GM18505 (cell line): ENCODE data around the gene SOWAHD.
A peak's percentile ranks its signal among the peaks of the same experiment; 100 is the strongest.
"Not testable (repeated sequence)": the region's sequence is repeated elsewhere in the genome, so short reads cannot be mapped to it uniquely, and the experiment has no call there.

Experiments
- ATAC-seq: cut with Tn5 transposase; IDR thresholded peaks from one replicate; pipeline ENCODE4 v1.9.1; 2021; ENCODE audit not compliant: unreplicated experiment
- POLR2A ChIP-seq: IDR thresholded peaks from 4 replicates; pipeline ENCODE4 v1.6.1; 2011; ENCODE audit warnings: borderline replicate concordance; ENCODE audit not compliant: insufficient read depth, insufficient read length; ENCODE audit errors: extremely low read depth

SOWAHD gene

DNA sequence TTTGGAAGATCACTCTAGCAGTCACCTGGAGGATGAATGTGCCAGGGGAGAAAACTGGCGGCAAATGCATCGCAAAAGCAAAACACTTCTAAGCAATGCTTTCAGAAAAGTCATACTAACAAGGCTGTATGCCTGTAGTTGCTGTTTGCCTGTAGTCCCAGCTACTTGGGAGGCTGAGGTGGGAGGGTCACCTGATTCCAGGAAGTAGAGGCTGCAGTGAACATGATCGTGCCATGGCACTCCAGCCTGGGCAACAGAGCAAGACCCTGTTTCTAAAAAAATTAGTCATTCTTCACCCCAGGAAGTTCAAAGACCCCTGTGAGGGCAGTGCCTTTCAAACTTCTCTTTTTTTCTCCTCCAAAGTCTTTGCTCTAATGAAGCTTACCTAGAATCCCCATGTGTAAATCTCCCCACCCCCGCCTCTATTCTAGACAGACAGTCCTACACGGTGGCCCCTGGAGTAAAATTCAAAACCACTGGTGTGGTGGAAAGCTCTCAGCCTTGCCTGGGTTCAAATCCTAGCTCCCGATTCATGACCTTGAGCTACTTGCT lies 5.5 kb downstream of the SOWAHD start:
- no peak for TF ChIP-seq POLR2A
- no peak for ATAC-seq

DNA sequence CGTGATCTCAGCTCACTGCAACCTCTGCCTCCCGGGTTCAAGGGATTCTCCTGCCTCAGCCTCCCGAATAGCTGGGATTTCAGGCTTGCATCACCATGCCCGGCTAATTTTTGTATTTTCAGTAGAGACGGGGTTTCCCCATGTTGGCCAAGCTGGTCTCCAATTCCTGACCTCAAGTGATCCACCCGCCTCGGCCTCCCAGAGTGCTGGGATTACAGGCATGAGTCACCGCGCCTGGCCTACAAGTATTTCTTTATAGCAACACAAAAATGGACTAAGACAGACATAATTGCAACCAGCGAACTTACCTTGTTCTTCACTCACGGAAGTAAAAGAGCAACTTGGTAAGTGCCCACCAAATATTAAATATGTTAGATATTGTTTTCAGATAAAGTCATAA lies 10.0 kb downstream of the SOWAHD start:
- not testable (repeated sequence) for ATAC-seq

DNA sequence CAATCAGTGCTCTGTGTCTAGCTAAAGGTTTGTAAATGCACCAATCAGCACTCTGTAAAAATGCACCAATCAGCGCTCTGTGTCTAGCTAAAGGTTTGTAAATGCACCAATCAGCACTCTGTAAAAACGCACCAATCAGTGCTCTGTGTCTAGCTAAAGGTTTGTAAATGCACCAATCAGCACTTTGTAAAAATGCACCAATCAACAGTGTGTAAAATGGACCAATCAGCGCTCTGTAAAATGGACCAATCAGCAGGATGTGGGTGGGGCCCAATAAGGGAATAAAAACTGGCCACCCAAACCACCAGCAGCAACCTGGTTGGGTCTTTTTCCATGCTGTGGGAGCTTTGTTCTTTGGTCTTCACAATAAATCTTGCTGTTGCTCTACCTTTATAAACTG lies 11.0 kb downstream of the SOWAHD start:
- not testable (repeated sequence) for ATAC-seq

DNA sequence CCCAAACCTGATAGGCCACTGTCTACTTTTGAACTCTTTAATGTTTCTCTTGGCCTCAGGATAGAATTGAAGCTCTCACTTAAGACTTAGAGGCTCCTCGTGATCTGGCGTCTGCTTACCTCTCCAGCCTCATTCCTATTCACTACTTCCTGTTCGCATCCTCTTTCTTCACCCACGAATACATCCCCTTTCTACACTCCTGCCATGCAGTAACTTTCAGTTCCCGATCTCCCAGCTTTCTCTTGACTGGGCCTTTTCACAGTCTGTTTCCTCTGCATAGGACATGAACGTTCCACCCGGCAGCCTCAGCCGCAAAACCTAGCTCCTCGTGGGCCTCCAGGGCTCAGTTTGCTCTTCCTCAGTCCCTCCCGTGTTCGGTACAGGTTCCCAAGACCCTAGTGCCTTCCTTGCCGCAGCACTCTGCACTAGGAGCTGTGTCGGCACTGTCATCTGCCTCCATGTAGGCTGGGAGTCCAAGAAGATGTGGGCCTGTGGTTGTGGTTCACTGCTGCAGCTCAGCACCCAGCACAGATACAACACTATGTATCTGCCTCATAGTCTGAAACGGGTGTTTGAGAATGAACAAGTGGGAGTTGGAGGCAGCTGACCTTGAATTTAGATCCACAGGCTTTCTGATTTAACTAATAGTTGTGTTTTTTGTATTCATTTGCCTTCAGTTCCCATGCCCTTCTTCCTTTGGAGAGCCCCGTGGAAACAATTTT lies 17.3 kb downstream of the SOWAHD start:
- TF ChIP-seq POLR2A = peak; percentile 17
- no peak for ATAC-seq

DNA sequence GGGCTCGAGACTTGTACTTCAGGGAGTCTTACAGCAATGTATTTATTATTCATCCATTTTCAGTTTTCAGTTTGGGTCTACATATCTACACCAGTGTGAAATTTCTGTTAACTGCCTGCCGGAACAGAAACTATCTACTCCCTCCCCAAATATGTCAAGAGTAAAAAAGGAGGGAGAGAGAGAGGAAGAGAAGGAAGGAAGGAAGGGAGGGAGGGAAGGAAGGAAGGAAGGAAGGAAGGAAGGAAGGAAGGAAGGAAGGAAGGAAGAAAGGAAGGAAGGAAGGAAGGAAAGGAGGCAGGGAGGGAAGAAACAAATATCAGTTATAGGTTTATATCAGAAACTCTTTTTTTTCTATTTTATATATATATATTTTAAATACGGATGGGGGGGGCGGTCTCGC lies 20.4 kb downstream of the SOWAHD start:
- no peak for TF ChIP-seq POLR2A
- no peak for ATAC-seq

DNA sequence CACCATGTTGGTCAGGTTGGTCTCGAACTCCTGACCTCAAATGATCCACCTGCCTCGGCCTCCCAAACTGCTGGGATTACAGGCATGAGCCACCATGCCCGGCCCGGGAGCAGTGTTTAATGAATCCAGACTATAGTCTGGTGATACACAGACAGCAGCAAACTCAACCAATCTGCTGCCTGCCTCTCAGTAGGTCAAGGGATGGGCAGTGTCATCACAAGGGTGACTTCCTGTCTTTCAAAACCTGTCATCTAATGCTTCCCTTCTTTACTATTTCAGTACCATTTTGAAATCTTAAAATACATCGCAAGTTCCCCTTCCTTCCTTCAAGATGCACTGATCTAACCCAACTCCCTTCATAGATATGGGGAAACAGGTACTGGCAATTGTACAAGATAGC lies 24.6 kb downstream of the SOWAHD start:
- ATAC-seq = no peak
- no peak for TF ChIP-seq POLR2A

DNA sequence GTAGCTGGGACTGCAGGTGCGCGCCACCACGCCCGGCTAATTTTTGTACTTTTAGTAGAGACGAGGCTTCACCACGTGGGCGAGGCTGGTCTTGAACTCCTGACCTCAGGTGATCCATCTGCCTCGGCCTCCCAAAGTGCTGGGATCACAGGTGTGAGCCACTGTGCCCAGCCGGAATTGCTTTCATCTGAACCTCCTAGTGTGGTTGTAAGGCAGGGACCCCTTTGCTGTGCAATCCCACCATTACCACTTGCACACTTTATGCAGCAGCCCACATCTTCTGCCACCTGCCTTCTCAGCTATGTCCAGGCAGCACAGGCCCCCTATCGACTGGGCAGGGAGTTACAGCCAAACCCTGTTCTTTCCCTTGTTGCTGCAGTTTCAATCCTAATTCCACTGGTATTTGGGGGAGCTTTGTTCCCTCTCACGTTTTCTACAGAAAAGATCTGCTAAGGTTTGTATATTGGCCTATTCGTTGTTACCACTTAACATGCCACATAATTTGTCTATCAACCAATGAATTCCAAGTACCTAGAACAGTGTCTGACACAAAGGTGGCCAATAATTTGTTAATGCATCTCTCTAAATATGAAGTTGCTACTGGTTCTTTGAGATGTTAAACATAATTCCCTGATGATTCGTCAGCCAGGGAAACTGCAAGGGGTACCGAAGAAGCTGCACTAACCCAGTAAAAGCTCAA lies 26.5 kb downstream of the SOWAHD start:
- TF ChIP-seq POLR2A = no peak
- no peak for ATAC-seq

DNA sequence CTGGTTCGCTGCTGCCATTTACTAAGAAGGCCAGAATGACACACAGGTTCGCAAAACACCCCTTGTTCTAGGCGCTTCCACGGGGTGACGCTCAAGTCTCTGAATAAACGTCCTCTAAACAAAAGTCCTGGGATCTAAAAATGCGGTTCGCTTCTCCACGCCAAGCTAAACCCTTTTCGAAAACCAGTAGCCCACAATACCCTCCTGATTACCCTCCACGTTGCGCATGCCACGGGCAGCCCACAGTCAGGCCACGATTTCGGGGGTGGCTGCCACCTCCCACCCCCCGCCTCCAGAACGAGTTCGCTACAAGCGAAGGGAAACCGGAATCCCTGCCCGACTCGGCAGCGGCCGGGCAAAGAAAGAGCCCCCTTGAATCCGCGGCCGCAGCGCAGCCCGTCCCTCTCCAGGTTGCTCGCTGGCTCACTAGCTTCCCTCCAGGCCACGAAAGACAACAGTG lies 32.6 kb downstream of the SOWAHD start:
- peak; percentile 17 for ATAC-seq
- no peak for TF ChIP-seq POLR2A

DNA sequence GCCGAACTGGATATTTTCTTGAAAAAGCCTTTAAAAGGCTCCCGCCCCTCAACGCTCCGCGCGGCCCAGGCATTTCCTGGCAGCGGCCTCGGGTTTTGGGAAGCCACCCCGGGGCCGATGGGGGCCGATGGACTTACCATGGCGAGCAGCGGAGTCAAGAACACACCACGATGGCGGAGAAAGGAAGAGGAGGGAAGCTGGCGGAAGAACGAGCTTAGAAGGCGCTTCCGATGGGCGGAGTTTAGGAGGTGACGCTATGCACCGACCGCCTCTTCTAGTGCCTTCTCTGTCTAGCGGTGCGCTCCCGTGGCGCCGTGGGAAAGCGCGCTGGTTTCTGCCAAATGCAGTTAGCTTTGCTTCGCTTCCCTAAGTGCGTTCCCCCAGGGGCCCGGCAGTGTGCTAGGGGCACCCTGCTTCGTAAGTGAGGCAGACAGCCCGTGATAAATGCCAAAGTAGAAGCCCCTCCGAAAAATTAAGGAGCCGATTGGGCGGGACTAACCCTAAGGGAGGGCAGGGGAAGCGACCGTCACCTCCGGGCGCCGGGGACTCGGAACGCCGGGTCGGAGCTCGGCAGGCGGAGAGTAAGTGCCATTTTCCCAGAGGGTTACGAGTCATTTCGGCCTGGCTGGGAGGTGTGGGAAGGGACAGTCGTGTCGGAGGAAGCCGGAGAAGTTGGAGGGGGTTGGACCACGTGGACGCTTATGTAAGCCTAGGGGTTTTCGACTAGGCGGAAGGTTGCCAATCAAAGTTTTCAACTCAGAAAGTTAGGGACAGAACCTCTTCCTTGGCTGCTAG lies 33.2 kb downstream of the SOWAHD start, which contains the start of gene RPL39:
TSS of gene RPL39 (minus strand) at position 194 of the 795 bp plus-strand sequence. CDS start at position 140, 54 bp downstream.
- peak; percentile 87 for TF ChIP-seq POLR2A
- peak; percentile 89 for ATAC-seq

DNA sequence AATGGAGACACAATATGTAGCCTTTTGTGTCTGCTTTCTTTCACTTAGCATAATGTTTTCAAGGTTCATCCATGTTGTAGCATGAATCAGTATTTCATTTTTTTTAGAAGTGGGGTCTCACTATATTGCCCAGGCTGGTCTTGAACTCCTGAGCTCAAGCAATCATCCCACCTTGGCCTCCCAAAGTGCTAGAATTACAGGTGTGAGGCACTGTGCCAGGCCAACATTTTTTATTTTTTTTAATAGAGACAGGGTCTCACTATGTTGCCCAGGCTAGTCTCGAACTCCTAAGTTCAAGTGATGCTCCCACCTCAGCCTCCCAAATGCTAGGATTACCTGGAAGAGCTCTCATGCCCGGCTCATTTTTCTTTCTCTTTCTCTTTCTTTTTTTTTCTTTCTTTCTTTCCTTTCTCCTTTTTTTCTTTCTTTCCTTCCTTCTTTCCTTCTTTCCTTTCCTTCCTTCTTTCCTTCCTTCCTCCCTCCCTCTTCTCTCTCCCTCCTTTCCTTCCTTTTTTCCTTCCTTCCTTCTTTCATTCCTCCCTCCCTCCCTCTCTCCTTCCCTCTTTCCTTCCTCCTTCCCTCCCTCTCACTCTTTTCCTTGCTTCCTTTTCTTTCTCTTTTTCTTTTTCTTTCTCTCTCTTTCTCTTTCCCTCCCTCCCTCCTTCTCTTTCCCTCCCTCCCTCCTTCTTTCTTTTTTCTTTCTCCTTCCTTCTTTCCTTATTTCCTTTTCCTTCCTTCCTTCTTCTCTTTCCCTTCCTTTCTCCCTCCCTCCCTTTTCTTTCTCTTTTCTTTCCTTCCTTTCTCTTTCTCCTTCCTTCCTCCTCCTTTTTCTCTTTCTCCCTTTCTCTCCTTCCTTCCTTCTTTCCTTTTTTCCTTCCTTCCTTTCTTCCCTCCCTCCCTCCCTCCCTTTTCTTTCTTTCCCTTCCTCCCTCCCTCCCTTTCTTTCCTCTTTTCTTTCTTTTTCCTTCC lies 43.1 kb downstream of the SOWAHD start:
- ATAC-seq = no peak
- TF ChIP-seq POLR2A = no peak

DNA sequence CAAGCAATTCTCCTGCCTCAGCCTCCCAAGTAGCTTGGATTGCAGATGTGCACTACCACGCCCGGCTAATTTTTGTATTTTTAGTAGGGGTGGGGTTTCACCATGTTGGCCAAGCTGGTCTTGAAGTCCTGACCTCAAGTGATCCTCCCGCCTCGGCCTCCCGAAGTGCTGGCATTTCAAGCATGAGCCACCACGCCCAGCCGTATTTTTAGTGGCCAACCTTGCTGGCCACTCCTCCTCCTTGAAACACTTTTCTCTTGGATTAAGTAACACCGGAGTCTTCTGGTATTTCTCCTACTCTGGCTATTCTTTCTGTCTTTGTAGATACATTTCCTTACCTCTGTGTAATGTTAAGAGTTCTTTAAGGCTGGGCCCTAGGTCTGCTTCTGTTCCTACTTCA lies 44.2 kb downstream of the SOWAHD start:
- no peak for TF ChIP-seq POLR2A
- ATAC-seq = no peak

DNA sequence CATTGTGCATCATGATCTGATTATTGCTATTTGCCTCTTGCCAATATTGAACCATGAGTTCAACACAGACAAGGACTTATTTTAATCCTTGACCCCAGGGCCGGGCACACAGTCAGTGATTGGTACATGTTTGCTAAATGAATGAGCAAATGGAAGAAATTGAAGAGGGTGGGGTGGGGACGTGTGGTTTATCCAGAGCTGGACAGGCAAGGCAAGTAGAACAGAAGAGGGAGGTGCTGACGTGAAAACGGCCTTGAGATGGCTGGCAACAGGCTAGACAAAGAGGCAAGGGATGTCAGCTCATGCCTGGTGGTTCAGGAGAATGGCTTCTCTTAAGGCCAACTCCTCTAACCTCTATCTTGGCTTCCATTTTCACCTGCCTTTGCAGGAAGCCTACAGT lies 50.1 kb downstream of the SOWAHD start:
- not testable (repeated sequence) for ATAC-seq
